Smooth muscle cell of the coronary artery (primary cell): Measurements from ENCODE around the gene ZNF718. TPM values are rescaled to one million over a fixed set of nuclear protein-coding genes. Genes with fewer than 3 reads are reported as not detected.

ENCODE experiments used
- total RNA-seq: library from RNA; depleted of rRNA; stranded (reverse); fragments of >200 nt; gene quantifications from 2 replicates; pipeline ENCODE4 v1.2.3, GENCODE V29; 2014; ENCODE audit warnings: low replicate concordance

The ZNF718 gene
- total RNA-seq, result 3.2 and 3.6 TPM in 2 replicates

GRCh38 chr4:124275-125081, at the start of gene ZNF718:
Gene ZNF718 (plus strand): TSS chr4:124501. CDS start chr4:124671, 170 bp downstream.

Other genes starting within 250 kb of the ZNF718 start
- gene ZNF595, start 71.2 kb upstream of the ZNF718 start, total RNA-seq, result 6.5 and 10.2 TPM in 2 replicates
- 0.30 TPM in 1 of 2 replicates, not detected in the other for gene ZNF732, start 181.0 kb downstream of the ZNF718 start, total RNA-seq
- gene ZNF141, start 213.3 kb downstream of the ZNF718 start, total RNA-seq, result 4.0 and 5.9 TPM in 2 replicates